ENCODE measurements around the gene GDAP1L1.

The GDAP1L1 gene

GRCh38 chr20:44247131-44247571, at the start of gene GDAP1L1:
Gene GDAP1L1 (plus strand): TSS chr20:44247308. CDS start chr20:44247335, 27 bp downstream.
- peak; percentile 71 for DNase-seq (ENCODE audit: low spot score)

- no peak for DNase-seq (ENCODE audit: low spot score)
Observed at GRCh38 chr20:44198872-44199271, 48.2 kb upstream of the GDAP1L1 start.

GRCh38 chr20:44199877-44200276, 47.2 kb upstream of the GDAP1L1 start:
- DNase-seq (ENCODE audit: low spot score): no peak

- no peak for DNase-seq (ENCODE audit: low spot score)
Observed at GRCh38 chr20:44200371-44200770, 46.7 kb upstream of the GDAP1L1 start.

GRCh38 chr20:44200983-44201382, 46.1 kb upstream of the GDAP1L1 start:
- no peak for DNase-seq (ENCODE audit: low spot score)

- DNase-seq (ENCODE audit: low spot score): no peak
Observed at GRCh38 chr20:44203161-44203560, 43.9 kb upstream of the GDAP1L1 start.

GRCh38 chr20:44204156-44204831, 42.8 kb upstream of the GDAP1L1 start:
- DNase-seq (ENCODE audit: low spot score): no peak

- no peak for DNase-seq (ENCODE audit: low spot score)
Observed at GRCh38 chr20:44204832-44205215, 42.3 kb upstream of the GDAP1L1 start.

GRCh38 chr20:44206132-44206531, 41.0 kb upstream of the GDAP1L1 start:
- DNase-seq (ENCODE audit: low spot score): no peak

- no peak for DNase-seq (ENCODE audit: low spot score)
Observed at GRCh38 chr20:44207126-44207723, 39.9 kb upstream of the GDAP1L1 start.

- DNase-seq (ENCODE audit: low spot score): no peak
Observed at GRCh38 chr20:44208165-44208564, 38.9 kb upstream of the GDAP1L1 start.

- DNase-seq (ENCODE audit: low spot score): no peak
Observed at GRCh38 chr20:44208770-44209169, 38.3 kb upstream of the GDAP1L1 start.

GRCh38 chr20:44209686-44210405, 37.3 kb upstream of the GDAP1L1 start:
- DNase-seq (ENCODE audit: low spot score): no peak

- peak; percentile 99 for DNase-seq (ENCODE audit: low spot score)
Observed at GRCh38 chr20:44210406-44211176, 36.5 kb upstream of the GDAP1L1 start, which contains the start of gene OSER1. Gene OSER1 (minus strand): TSS chr20:44210771. CDS start chr20:44206957, 3,814 bp downstream.

GRCh38 chr20:44211177-44212039, 35.7 kb upstream of the GDAP1L1 start:
- DNase-seq (ENCODE audit: low spot score): no peak

GRCh38 chr20:44212792-44213191, 34.3 kb upstream of the GDAP1L1 start:
- no peak for DNase-seq (ENCODE audit: low spot score)

- DNase-seq (ENCODE audit: low spot score): peak; percentile 67
Observed at GRCh38 chr20:44215125-44215524, 32.0 kb upstream of the GDAP1L1 start.

GRCh38 chr20:44217342-44218092, 29.6 kb upstream of the GDAP1L1 start:
- peak; percentile 76 for DNase-seq (ENCODE audit: low spot score)

- no peak for DNase-seq (ENCODE audit: low spot score)
Observed at GRCh38 chr20:44218446-44218845, 28.7 kb upstream of the GDAP1L1 start.

- no peak for DNase-seq (ENCODE audit: low spot score)
Observed at GRCh38 chr20:44219170-44219730, 27.9 kb upstream of the GDAP1L1 start.

All from ecto neural progenitor cell (in vitro differentiated cells).